UCSD-AML1 (cell line): ENCODE results near the gene RGS8.

Experiments
- DNase-seq: peaks from one replicate; lab custom pipeline; 2025; ENCODE audit not compliant: unreplicated experiment; lab: John Stamatoyannopoulos, UW

RGS8 gene

DNA sequence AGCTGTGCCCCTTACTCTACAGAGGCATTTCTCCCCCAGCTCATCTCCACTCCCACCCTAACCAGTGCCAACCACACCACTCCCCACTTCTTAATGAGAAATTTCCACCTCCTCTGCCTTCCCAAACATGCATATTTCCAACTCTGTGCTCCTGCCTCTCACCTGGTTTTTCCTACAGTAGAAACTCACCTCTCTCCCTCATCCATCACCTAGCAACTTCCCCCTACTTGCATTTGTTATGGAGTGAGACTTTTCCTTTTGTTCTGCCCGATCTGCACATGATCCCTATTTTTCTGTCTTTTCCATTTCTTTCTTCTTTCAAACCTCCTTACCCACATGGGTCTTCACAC, 11.9 kb downstream of the RGS8 start:
- no peak for DNase-seq

DNA sequence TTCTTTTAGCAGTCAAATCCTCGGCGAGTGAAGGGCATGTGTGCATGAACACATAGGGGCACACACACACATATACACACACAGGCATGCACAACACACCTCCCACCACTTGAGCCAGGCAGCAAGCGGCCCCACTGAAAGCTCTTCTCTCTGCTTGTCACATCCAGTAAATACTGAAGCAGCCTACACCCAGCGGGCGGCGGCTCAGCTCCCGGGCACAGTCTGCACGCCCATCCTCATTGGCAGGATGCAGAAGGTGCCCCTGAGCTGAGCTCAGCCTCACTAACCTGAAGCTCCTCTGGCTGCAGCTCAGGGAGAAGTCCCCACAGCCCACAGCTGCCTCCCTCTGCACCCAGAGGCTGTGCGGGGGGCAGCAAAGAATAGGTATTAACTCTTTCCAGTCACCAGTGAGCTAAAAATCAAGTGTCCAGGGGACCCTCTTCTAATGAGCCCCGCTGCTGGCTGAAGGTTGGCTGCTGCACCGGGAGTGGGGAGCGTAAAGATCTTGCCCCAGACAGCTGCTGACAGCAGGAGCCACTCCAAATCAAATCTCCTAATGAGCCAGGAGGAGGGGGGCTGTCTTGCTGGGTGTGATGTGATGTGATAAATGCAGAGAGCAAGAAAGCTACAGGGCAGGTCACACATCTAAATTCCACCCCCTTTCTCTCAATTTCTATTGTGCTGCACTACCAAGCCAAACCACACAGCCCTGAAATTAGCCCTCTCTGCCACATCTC, 12.5 kb downstream of the RGS8 start:
- no peak for DNase-seq

DNA sequence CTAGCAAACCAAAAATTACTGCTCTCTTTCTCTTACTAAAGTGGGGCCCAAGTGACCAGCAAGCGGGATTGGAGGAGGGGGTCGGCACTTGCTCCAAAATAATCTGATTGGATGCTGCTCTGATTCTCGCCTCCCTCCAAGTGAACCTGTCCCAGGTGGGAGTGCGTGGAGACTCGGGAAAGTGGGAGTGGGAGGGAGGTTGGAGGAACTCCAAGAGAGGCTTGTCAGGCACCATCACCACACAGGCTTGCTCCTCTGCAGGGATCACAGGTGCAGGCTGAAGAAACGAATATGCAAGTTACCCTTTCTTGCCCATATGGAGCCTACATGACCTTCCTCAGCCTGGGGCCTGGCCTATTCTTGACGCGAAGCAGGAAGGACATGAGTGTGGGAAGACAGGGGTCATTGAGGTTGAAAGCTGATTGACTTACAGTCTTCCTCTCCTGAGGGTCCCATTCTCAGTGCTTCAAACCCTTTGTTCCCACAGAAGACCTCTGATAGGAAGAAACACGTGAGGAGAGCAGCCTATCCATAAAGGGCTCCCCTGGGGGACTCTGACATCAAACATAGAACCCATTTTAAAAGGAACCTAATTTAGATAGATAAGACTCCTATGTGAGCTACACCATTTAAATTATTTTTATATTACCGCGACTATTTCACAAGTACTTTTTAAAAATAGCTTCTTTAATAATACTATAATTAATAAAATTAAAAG, 14.2 kb downstream of the RGS8 start:
- no peak for DNase-seq

DNA sequence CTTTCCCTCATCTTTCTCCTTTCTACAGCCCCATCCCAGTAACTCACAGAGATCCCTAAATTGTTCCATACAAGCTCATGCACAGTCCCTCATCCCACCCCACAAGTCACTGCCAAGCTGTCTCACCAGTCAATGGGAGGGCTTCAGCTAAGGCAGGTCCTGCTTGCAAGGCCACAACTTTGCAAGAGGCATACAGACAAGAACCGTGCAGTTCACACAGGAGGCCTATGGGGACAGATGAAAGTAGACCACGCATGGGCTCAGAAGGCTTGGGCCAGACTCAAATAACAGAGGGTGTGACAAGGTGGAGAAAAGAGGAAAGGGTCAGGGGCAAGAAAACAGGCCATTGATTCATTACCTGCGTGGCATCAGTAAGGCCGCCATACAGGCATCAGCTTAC, 15.1 kb downstream of the RGS8 start:
- DNase-seq = no peak

DNA sequence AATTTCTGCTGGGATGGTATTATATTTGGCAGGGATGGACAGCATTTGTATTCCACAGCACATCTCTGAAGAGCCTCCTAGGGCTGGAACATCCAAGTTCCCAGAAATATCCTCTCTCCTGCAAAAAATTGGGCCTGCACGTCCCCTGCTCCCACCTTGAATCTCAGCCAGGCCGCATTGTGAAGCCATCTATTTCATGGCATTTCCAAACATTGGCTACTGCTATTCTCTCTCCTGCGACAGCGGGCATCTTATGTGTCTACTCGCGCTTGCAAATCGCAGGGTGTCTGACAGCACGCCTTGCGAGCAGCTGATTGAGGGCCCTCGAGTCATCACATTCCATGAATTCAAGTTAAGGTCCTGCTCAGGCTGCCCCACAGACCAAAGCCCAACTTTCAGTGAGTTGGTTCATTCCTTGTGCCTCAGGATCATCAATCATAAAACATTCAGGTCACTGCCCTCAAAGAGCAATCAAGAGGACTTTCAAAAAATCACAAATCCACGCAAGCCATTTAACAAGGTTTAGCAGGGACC, 15.8 kb downstream of the RGS8 start:
- no peak for DNase-seq

DNA sequence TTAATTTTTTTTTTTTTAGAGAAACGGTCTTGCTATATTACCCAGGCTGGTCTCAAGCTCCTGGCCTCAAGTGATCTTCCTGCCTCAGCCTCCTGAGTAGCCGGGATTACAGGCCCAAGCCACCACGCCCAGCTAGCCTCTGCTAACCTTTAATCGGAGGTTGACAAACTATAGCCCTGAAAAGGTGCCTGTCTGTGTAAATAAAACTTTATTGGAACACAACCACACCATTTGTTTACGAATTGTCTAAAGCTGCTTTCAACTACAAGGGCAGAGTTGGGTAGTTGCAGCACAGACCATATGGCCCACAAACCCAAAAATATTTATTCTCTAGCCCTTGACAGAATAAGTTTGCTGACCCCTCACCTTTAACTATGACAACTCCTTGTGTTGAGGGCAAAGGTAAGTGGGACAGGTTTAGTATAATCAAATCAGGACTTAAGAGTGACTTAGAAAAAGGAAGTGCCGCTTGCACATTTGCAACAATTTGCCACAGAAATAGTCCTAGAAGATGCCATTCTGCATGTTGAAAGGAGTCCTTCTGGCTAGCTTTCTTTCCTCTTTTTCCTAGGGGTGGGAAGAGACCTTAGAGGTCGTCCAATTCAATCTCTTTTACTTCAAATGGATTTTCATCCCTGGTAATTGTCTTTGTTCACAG, 16.4 kb downstream of the RGS8 start:
- no peak for DNase-seq

DNA sequence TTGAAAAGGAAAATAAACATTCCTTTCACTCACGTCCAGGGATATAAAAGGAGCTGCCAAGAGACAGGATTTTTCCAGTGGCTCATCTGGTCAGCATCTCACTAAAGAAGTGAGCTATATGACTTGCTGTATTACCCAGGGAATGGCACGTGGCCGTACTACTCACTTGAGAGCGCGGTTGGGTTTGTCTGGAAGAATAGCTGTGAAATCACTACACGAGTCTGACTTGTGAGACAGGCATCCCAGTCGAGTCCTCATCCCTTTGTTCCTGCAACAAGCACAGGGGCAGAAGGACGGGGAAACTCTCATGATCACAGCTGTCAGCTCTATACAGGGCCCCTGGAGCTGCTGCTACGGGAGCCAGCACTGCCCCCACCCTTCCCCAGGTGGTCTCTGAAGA, 17.7 kb downstream of the RGS8 start:
- no peak for DNase-seq

DNA sequence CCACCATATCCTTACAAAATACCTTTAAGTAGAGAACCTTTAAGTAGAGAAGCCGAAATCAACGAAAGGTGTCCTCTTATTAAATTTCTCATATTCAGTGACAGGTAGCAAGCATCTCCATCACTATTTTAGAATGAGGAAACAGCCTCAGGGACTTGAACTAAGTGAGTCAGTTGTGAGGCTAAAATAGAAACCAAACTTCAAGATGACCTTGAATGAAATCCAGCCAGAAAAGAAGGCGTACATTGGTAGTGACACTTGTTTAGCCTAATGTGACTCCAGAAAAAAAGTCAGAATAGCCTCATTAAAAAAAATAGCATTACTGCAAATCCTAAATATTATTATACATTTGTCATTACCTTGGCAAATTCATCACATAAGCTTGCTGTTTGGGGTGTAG, 20.1 kb downstream of the RGS8 start:
- no peak for DNase-seq

DNA sequence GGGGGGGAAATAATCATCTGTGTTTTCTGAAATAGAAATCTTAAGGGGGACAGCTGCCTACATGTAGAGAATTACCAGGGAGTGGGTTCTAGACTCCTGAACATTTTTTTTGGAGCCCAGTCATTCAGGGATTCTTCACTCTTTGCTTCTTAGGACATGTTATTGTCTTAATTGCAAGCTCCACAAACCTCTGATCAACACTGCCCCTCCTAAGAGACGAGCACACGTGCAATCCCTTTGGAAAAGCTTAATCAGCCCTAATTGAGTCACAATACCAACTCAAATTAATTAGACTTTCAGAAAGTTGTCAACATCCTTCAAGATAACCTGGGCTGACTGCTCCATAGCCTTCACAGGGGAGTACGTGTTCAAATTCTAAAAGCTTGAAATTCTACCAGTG, 21.4 kb downstream of the RGS8 start:
- no peak for DNase-seq

DNA sequence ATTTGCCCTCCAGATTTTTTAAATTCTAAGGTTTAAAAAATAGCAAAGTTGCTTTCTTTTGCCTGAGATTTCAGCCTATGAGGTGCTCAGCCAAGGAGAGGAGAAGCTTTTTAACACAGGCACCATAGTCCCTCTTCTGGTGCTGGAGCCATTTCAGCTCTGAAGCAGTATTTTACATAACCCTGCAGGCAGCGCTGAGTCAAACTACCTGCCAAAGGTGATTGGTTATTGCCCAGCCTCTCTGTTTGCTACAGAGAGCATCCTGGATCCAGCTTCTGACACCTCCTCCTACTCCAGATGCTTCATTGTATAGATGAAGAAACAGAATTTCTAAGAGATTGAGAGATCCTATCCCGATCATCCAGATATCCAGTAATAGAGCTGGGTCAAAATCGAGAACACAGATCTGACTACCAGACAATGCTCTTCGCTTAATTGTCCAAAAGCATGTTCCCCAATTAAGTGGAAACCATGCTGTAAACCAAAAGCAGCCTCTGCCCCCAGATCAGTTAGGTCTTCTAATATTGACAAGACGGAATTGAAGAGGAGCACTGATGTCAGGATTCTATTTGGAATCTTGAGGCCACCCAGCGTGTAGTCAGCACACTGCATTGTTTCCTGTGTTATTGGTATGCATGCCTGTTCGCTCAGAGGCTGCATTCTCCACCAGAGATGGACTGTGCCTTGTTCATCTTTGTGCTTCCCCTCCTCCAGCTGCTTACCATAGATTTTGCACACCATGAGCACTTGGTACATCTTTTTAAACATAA, 22.1 kb downstream of the RGS8 start:
- DNase-seq = no peak

DNA sequence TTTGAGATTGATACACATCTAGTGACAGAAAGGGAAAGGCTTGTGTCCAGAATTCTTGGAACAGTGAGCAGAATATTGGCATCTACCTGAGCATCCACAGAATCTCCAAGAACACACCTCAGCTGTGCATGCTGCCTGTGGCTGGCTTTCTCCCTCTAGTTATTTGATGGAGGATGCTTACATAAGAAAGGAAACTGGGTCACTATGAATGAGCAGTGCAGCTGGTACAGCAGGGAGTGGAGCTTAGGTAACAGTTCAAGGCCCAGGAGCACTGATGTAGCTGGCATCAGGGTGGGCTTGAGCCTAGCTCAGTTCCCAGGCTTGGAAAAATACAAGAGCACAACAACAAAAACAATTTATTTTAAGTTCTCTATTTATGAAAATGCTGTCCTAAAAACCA, 26.3 kb downstream of the RGS8 start:
- DNase-seq = no peak

DNA sequence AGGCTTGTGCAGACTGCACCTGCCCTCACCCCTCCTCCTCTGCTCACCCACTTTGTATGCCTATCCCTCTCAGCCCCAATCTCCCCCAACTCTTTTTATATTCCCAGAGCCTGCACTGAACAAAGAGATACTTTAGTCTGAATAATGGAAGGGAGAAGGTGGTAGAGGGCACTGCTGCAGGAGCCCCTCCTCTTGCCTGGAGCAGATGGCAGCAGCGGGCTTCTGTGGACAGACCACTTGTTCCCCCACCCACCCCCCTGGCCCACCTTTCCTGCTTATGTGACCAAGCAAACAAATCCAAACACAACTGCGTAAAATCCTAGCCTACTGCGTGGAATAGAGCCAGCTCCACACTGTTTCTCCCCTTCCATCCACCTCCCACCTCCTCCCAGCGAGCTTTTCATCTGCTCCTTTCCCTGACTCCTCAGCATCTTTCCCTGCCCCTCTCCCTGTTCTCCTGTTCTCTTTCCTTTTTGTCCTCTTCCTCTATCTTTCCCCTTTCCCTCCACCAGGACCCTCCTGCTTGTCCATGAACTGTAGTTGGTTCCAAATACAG, 27.5 kb downstream of the RGS8 start:
- no peak for DNase-seq

DNA sequence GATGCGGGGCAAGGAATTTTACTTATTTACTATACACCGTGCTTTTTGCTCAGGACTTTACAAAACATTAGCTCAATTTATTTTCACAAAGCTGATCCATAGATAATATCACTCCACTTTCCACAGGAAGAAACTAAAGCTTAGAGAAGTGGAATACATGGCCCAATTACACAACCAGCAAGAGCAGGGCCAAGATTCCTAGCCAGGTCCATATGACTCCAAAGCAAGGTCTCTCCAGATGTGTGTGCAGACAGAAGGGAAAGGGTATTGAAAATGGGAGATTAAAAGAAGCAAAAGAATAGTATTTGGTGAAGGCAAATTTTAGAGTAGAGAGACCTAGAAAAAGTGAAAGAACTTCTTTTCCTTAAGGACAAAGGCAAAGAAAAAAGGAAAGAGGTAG, 30.4 kb downstream of the RGS8 start:
- no peak for DNase-seq

DNA sequence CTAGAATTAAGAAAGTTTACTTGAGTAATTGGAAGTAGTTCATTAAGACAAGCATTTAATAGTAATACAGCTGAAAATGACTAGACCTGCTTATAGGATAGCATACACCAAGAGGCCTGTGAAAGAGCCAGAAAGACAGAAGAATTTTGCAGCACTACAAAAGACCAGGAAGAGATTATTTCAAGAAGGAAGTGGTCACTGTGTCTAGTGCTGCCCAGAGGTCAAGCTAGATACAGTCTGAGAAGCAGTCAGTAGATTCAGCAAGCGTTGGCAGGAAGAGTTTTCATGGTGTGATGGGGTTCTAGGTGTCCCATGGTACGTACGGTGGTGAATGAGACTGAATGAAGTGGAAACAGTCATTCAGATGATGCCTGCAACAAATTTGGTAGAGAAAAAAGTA, 31.5 kb downstream of the RGS8 start:
- DNase-seq = no peak

DNA sequence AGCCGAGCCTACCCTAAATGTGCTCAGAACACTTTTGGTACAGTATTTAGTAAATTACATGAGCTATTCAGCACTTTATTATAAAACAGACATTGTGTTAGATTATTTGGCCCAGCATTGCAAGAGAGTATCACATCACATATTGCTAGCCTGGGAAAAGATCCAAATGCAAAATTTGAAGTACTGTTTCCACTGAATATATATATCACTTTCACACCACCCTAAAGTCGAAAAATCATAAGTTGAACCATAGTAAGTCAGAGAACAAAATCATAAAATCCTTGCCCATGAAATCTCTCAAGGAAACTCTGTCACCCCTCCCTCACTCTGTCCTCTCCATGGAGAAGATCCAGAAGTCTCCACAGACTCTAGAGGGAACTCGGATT, 33.1 kb downstream of the RGS8 start:
- no peak for DNase-seq

DNA sequence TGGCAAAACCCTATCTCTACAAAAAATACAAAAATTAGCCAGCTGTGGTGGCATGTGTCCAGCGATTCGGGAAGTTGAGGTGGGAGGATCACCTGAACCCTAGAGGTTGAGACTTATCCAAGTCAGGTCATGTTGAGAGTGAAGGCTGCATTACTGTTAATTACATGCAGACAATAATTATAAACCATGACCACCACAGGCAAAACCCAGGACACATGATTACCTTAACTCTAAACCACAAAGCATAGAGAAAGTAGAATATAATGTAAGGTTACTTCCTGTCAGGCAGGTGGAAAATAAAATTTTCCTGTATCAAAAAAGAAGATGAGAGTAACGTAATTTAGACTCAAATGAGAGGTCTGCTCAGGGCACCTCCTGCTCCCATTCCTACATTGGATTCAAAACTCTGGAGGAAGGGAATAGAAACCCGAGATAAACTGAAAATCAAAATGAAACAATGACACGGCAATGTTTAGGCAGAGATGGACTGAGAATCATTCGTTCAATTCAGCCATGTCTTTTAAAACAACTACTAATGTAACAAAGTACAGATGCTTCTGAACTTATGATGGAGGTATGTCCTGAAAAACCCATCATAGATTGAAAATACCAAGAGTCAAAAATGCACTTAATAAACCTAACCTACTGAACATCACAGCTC, 33.6 kb downstream of the RGS8 start:
- no peak for DNase-seq

DNA sequence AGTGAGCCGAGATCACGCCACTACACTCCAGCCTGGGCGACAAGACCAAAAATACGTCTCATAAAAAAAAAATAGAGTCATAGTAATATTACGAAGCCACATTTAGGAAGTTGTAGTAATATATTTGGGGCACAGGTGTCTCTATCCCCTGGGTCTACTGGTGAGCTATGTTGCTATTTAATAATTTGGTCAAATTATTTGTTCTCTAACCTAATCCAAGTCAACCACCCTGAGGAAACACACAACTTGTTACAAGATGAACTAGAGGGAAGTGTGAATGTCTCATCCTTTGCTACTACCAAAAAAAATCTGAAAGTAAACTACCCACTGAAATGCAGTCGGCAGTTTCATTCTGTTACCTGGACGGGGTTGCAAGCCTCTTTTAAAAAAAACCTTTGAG, 35.3 kb downstream of the RGS8 start:
- DNase-seq = no peak

DNA sequence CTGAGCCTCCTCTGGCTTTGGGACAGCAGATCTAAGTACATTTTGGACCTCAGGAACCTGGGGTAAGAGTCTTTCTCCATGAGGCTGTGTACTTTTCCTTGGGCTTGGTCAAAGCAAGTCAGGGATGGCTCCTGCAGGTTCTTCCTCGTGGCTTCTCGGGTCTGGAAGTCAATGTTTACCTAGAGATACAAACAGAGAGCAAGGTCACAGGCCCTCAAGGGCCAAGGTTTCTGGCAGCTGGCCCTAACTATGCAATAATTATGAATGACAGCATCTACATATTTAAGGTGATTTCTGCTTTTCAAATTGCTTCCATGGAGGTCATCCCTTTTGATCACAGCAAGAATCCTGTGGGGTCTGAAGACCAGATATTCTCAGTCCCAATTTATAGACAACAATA, 37.6 kb downstream of the RGS8 start:
- no peak for DNase-seq

DNA sequence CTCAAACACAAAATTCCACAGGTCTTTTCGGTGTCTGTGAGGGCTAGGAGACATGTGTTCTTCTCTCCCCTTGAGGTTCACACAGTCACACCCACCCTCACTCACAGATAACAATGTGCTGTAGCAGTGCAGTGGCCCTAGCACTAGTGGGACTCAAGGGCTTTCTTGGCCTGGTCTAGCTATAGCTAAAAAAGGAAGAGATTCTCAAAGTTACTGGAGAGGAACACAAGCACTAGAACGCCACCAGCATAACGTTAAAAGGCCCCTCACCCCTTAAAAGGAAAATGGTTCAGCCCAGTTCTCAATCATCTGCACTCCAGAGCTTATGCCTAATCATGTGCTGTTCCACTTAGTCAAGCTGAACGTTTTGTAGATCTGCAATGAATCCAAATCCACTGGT, 39.5 kb downstream of the RGS8 start:
- no peak for DNase-seq

DNA sequence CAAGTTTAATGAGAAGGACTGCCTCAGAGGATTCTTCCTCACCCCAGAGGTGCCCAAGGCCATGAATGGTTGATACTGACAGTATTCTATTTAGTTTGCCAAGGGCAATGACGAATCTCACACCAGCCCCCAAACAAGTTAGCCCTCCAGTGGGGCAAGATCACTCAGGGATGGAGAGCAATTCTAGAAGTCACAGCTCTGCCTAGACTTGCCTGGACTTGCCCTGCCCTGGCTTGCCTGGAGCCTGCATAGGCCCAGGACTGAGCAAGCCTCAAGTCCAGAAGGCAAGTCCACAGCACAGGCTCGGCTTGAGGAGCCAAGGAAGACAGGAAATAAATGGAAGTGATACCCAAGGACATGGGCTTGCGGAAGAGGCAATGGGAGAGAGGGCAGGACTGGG, 40.7 kb downstream of the RGS8 start:
- DNase-seq = no peak

DNA sequence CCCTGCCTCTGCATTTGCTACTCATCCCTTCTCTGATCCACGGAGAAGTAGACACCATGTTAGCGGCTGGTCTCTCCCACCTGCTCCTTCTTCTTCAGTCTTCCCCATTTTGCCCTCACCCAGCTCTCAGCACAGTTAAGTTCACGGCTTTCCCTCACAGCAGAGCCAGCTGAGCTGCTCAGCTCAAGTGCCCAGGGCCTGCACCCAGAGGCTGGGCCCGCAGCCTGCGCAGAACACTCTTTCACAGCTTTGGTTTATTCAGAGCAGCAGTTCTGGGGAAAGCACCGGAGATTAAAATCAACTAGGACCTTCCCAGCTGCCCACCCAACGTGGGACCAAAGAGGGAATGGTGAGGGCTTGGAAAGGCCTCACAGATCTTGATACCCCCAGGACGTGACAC, 41.9 kb downstream of the RGS8 start:
- no peak for DNase-seq
